GM12875 (cell line): ENCODE data around the gene TBC1D22A.
A peak's percentile ranks its signal among the peaks of the same experiment; 100 is the strongest.

Source experiments
- H3K4me3 ChIP-seq: one replicate; pipeline ENCODE4 v1.5.1; 2011; ENCODE audit warnings: low read depth, low read length, control low read depth
- CTCF ChIP-seq: IDR thresholded peaks from 2 replicates; pipeline ENCODE4 v1.5.1; 2011; ENCODE audit warnings: low read depth, mild to moderate bottlenecking, control low read depth, inconsistent platforms, low read length, moderate library complexity, borderline replicate concordance; ENCODE audit not compliant: insufficient read depth

Gene TBC1D22A

DNA sequence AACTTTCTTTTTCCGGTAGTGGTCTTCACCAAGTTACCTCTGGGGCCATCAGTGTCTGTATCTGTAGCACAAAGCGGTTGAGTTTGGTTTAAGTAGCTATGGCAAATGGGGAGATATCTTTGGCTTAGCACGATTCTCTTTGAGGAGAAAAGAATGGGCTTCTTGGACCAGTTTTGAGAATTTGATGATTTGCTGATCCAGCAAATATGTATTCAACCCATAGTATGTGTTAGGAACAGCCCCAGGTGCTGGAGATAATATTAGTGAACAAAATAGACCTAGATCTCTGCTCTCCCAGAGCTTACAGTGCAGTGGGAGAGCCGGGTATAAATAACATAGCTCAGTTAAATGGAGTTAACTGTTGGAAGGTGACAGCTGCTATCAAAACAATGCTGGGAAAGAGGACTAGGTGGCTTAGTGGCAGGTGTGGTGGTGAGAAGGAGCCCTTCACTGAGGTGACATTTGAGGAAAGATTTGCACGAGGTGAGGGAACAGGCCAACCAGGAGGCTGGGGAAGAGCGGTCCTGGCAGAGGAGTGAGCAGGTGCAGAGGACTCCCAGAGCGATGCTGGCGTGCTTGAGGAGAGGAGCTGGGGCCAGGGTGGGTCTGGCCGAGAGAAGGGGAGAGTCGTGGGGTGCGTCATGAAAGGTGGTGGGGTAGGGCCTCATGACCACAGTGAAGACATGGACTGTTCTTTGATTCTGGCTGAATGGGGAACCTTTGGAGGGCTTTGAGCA lies 5.0 kb downstream of the TBC1D22A start:
- no peak overlapping the region for H3K4me3 ChIP-seq
- TF ChIP-seq CTCF, result no peak

DNA sequence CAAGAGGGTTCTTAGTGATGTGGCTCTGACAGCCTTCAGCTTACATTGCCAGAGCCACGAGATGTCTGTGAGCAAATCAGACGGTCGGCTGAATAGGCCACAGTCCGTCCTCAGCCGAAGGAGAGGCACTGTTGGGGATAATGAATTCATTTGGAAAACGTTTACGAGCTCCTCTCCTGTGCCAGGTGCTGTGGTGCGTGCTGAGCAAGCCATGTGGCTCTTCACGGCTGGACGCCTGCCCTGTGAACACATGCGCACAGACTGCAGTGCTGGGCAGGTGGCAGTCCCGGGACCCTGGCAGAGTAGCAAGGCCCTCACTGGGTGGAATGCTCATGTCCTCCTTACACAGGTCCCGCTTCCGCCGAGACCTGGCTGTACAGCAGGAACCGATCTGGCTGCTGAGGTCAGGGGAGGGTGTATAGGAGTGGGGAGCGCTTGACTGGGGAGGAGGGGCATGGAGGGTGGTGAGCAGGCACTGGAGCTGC lies 6.8 kb downstream of the TBC1D22A start:
- H3K4me3 ChIP-seq, result peak overlapping the region; percentile 21
- no peak for TF ChIP-seq CTCF

- TF ChIP-seq CTCF, result no peak
- peak overlapping the region; percentile 6 for H3K4me3 ChIP-seq
Observed at GRCh38 chr22:46769706-46770105, 7.3 kb downstream of the TBC1D22A start.

DNA sequence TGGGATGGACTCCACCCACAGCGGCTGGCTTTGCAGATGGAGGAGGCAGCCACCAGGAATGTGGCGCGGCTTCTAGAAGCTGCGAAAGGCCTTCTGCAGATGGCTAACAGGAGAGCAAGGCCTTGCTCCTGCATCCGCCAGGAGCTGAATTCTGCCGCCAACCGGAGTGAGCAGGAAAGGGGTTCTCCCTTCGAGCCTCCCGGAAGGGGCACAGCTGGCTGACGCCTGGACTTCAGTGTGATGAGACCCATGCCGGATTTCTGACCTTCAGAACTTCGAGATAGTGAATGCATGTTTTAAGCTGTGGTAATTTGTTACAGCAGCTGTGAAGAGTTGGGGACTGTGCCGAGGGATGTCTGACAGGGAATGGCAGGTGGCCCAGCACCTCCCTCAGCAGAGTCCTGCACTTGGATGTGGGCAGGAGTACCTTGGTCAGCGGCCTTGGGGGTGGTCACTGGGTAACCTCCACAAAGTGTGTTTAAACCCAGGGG lies 7.7 kb downstream of the TBC1D22A start:
- H3K4me3 ChIP-seq, result peak overlapping the region; percentile 22
- TF ChIP-seq CTCF, result no peak

DNA sequence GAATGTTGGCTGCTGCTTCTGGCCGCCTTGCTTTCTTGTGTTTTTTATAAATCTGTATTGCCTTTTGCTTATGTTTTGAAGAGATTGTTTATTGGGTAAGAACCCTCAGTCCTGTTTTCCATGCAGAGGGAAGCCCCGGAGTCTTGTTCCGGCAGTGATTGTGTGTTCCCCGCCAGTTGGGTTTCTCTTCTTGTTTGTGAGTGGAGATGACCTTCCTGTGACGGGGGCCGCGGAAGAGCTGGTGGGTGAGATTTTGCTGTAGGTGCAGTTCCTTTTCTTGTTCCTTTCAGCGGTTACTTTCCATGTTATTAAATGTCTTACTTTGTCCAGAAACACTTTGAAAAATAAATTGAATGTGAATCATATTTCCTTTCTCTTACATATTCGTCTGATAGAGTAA lies 8.3 kb downstream of the TBC1D22A start:
- H3K4me3 ChIP-seq, result peak overlapping the region; percentile 22

DNA sequence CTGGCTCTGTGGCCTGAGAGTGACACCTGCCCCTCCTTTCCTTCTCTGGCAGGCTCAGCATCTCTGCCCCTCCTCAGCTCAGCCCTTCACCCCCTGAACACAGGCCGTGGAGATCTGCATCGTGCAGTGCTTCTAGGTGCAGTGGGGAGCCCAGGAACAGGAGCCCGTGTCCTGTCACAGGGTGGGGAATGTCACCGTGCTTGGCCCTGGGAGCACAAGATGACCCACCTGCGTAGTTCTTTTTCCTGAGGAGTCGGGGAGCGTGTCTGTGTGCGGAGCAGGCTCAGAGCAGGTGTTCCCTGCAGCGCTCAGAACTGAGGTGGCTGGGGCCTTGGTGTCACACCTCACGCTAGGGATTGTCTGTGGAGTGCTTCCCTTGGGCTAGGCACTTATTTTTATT lies 10.6 kb downstream of the TBC1D22A start:
- TF ChIP-seq CTCF, result no peak
- H3K4me3 ChIP-seq, result peak overlapping the region; percentile 21

More for the DNA sequence above, 8.3 kb downstream of the TBC1D22A start:
- no peak for TF ChIP-seq CTCF
